ENCODE measurements around the gene ILF2.
"Not testable (repeated sequence)": the region's sequence is repeated elsewhere in the genome, so short reads cannot be mapped to it uniquely, and the experiment has no call there.

Gene ILF2

DNA sequence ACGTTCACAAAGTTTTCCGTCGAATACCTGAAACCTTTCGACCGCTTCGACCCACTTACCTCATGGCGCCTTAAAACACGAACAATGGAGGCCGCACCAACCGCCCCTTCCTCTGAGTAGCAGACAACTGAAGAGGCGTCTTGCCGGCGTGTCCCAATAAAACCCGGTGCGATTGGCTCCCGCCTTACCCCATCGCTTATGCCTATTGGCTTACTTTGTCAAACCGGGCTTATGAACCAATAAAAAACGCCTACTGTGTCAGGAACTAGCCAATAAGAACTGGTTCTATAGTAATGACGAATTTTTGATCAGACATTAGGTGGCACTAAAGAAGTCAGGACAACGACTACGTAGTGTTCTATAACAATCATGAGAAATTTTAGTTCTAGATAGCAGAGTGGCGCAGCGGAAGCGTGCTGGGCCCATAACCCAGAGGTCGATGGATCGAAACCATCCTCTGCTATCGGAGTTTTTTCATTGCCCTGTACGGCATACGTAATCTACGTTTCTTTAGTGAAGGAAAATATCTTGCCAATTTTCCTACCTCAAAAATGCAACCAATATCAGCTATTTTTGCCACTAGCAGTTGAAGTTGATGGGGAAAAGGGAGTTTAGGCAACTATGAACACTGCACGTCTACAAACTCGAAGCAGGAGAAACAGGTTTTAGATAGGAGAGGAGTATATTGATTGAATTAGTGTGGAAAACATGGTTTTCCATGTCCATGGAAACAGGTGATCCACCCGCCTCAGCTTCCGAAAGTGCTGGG lies at the start of gene ILF2:
TSS of gene ILF2 (minus strand) at position 135 of the 769 bp plus-strand sequence. CDS start at position 64, 71 bp downstream.
- H3K9ac ChIP-seq (ENCODE audit: low read length) = peak within 1 kb of the TSS; percentile 94
- peak within 1 kb of the TSS; percentile 67 for H3K4me3 ChIP-seq (ENCODE audit: low read length)
- H3K27me3 ChIP-seq (ENCODE audit: control insufficient read depth, insufficient read depth, low read length) = no peaks in the 10 kb centered on the region
- H3K9me3 ChIP-seq (ENCODE audit: control insufficient read depth, low read length) = no peaks in the 10 kb centered on the region
- peaks cover 4% of the 10 kb centered on the region for H3K4me1 ChIP-seq (ENCODE audit: control insufficient read depth, insufficient read depth, low read length)
- peaks cover 6% of the 10 kb centered on the region for H3K36me3 ChIP-seq (ENCODE audit: control insufficient read depth, insufficient read depth, low read length)

DNA sequence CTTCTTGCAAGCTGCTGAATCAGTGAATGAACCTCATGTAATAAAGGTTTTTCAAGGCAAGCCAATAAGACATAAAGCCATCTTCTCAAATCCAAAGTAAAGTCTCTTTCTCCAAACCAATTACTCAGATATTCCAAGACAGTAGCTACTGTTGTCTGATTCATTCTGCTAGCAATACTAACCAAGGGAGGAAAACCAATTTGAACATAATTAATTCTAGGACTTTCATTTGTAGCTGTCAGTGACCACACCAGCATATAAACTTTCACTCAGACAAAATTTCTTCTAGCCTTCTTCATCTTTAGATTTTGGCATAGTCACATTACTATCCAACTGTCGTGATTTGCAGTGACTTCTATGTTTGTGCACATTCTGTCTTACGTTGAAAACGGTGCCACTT lies 46.5 kb upstream of the ILF2 start:
- H3K9me3 ChIP-seq (ENCODE audit: control insufficient read depth, low read length) = no peaks in the 10 kb centered on the region
- H3K27me3 ChIP-seq (ENCODE audit: control insufficient read depth, insufficient read depth, low read length) = no peaks in the 10 kb centered on the region
- H3K36me3 ChIP-seq (ENCODE audit: control insufficient read depth, insufficient read depth, low read length) = no peaks in the 10 kb centered on the region
- no peak overlapping the region for H3K9ac ChIP-seq (ENCODE audit: low read length)
- no peak overlapping the region for H3K4me3 ChIP-seq (ENCODE audit: low read length)
- H3K4me1 ChIP-seq (ENCODE audit: control insufficient read depth, insufficient read depth, low read length) = no peaks in the 10 kb centered on the region

DNA sequence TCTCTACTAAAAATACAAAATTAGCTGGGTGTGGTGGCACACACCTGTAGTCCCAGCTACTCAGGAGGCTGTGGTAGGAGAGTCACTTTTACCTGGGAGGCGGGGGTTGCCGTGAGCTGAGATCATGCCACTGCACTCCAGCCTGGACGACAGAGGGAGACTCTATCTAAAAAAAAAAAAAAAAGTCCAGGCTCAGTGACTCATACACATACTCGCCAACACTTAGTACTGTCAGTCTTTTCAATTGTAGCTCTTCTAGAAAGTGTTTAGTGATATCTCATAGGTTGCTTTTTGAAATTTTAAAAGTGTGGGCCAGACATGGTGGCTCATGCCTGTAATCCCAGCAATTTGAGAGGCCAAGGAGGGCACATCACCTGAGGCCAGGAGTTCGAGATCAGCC lies 45.4 kb upstream of the ILF2 start:
- not testable (repeated sequence) for H3K4me1 ChIP-seq (ENCODE audit: control insufficient read depth, insufficient read depth, low read length); H3K4me3 ChIP-seq (ENCODE audit: low read length); H3K36me3 ChIP-seq (ENCODE audit: control insufficient read depth, insufficient read depth, low read length); H3K9me3 ChIP-seq (ENCODE audit: control insufficient read depth, low read length); H3K27me3 ChIP-seq (ENCODE audit: control insufficient read depth, insufficient read depth, low read length); H3K9ac ChIP-seq (ENCODE audit: low read length)

DNA sequence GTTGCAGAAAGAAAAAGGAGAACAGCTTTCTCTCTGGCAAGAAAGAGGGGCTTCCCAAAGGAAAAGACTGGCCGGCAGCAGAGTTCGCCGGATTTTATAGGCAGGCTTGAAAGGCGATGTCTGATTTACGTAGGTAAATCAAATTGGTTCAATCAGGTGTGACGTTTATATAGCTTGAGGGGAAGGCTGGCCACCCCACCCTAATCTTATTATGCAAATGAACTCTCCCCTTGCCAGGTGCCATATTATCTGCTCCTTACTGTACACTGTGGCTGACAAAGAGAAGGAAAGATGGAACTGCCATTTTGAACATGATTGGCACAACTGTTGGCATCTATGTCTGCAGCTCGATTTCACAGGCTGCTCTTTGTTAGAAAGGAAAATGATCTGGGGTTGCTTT lies 40.2 kb upstream of the ILF2 start:
- Histone ChIP-seq H3K27me3 (ENCODE audit: control insufficient read depth, insufficient read depth, low read length) (no peaks in the 10 kb centered on the region), H3K9me3 (ENCODE audit: control insufficient read depth, low read length) (no peaks in the 10 kb centered on the region), H3K9ac (ENCODE audit: low read length) (no peak overlapping the region), H3K4me3 (ENCODE audit: low read length) (no peak overlapping the region), H3K36me3 (ENCODE audit: control insufficient read depth, insufficient read depth, low read length) (no peaks in the 10 kb centered on the region), H3K4me1 (ENCODE audit: control insufficient read depth, insufficient read depth, low read length) (no peaks in the 10 kb centered on the region)

DNA sequence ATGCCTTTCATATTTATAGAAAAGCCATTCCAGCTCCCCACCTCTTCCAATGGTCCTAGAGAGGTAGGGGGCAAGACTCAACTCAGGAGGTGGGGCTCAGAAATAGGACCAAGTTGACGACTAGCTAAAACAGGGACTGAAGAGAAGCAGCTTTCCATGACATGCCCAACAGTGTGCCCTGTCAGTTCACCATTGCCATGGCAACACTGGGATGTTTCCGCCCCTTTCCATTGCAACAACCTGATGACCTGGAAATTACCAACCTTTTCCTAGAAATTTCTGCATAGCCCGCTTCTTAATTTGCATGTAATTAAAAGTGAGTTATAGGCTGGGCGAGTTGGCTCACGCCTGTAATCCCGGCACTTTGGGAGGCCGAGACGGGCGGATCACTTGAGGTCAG lies 34.7 kb upstream of the ILF2 start:
- no peak overlapping the region for H3K4me3 ChIP-seq (ENCODE audit: low read length)
- H3K9ac ChIP-seq (ENCODE audit: low read length) = no peak overlapping the region
- no peaks in the 10 kb centered on the region for H3K36me3 ChIP-seq (ENCODE audit: control insufficient read depth, insufficient read depth, low read length)
- no peaks in the 10 kb centered on the region for H3K9me3 ChIP-seq (ENCODE audit: control insufficient read depth, low read length)
- no peaks in the 10 kb centered on the region for H3K4me1 ChIP-seq (ENCODE audit: control insufficient read depth, insufficient read depth, low read length)
- H3K27me3 ChIP-seq (ENCODE audit: control insufficient read depth, insufficient read depth, low read length) = no peaks in the 10 kb centered on the region

DNA sequence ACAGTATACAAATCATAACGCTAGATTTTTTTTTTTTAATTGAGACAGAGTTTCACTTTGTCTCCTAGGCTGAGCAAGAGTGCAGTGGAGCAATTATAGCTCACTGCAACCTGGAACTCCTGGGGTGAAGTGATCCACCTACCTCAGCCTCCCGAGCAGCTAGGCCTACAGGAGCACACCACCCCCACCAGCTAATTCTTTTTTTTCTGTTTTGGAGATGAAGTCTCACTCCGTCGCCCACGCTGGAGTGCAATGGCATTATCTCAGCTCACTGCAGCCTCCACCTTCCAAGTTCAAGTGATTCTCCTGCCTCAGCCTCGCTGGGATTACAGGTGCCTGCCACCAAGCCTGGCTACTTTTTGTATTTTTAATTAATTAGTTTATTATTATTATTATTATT lies 29.0 kb upstream of the ILF2 start:
- Histone ChIP-seq H3K4me1 (ENCODE audit: control insufficient read depth, insufficient read depth, low read length) (peaks cover 22% of the 10 kb centered on the region), H3K27me3 (ENCODE audit: control insufficient read depth, insufficient read depth, low read length) (no peaks in the 10 kb centered on the region), H3K4me3 (ENCODE audit: low read length) (no peak overlapping the region), H3K9ac (ENCODE audit: low read length) (no peak overlapping the region), H3K36me3 (ENCODE audit: control insufficient read depth, insufficient read depth, low read length) (no peaks in the 10 kb centered on the region), H3K9me3 (ENCODE audit: control insufficient read depth, low read length) (no peaks in the 10 kb centered on the region)

DNA sequence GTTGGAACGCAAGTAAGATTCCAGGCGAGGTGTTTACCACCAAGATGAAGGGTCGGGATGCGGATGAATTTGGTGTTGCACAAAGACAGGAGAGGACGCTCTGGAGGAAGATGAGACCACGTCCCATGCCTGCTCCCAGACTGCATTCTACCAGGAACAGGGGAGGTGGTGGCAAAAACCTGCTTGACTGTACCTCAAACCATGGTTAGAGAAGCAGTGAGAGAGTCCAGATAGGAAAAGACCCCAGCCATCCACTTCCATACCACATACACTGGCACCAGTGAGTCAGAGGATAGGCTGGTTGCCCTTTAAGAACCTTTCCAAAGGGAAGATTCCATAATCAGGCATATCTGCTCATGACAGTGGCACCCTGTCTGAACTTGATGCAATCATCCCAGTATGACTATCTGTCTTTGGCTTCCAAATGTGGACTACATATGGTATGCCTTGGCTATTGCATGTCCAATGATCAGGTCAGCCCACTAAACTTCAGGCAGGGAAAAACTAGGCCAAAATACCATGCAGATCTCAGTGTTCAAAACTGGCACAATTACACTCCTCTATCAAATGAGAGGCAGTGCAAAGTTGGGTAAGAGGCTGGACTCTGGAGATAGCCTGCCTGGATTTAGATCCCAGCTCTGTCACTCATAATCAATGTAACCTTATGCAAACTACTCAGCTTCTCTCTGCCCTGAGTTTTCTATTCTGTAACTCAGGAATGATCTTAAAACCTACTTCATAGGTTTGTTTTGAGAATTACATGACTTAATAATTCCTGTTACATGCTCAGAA lies 28.3 kb upstream of the ILF2 start:
- no peaks in the 10 kb centered on the region for H3K9me3 ChIP-seq (ENCODE audit: control insufficient read depth, low read length)
- no peak overlapping the region for H3K9ac ChIP-seq (ENCODE audit: low read length)
- H3K4me1 ChIP-seq (ENCODE audit: control insufficient read depth, insufficient read depth, low read length) = peaks cover 22% of the 10 kb centered on the region
- no peaks in the 10 kb centered on the region for H3K36me3 ChIP-seq (ENCODE audit: control insufficient read depth, insufficient read depth, low read length)
- H3K4me3 ChIP-seq (ENCODE audit: low read length) = no peak overlapping the region
- H3K27me3 ChIP-seq (ENCODE audit: control insufficient read depth, insufficient read depth, low read length) = no peaks in the 10 kb centered on the region

DNA sequence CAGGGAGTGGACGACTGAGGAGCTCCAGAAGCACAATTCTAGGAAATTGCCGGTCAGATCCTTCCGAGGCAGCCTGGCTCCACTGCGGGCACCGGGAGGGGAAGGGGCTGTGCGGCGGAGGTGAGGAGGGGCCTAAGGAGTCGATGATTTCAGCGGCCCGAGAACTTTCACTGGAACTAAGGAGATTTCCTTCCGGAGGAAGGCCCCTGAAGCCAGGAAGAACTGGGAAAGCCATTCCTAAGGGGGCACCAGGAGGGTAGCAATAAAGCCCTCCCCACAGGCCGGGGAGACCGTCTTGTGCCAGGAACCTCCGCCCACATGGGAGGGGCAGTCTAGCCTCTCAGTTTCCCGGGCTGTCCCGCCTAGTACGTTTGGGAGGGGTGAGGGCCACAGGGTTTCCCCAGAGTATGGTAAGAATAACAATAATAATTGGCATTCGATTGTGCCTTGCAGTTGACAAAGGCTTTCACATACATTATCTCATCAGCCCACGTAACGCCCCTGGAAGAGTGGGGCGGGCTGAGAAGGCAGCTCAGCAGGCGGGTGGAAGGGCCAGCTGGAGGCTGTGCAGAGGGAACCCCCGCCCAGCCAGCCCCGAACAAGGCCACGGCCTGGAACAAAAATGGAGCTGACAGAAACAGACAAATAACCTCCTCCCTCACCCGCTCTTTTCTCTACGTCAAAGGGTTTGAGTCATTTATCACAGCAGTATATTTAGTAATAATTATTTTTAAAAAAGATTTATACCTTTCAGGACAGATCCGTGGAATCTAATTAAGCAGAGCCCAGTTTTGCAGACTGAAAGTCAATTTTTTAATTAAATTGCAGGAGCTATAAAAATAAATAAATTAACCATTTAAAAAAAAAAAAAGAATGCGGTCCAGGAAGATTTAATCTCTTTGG lies 27.5 kb upstream of the ILF2 start:
- Histone ChIP-seq H3K4me3 (ENCODE audit: low read length) (no peak overlapping the region), H3K4me1 (ENCODE audit: control insufficient read depth, insufficient read depth, low read length) (peaks cover 22% of the 10 kb centered on the region), H3K27me3 (ENCODE audit: control insufficient read depth, insufficient read depth, low read length) (no peaks in the 10 kb centered on the region), H3K9ac (ENCODE audit: low read length) (peak overlapping the region; percentile 27), H3K36me3 (ENCODE audit: control insufficient read depth, insufficient read depth, low read length) (no peaks in the 10 kb centered on the region), H3K9me3 (ENCODE audit: control insufficient read depth, low read length) (no peaks in the 10 kb centered on the region)

DNA sequence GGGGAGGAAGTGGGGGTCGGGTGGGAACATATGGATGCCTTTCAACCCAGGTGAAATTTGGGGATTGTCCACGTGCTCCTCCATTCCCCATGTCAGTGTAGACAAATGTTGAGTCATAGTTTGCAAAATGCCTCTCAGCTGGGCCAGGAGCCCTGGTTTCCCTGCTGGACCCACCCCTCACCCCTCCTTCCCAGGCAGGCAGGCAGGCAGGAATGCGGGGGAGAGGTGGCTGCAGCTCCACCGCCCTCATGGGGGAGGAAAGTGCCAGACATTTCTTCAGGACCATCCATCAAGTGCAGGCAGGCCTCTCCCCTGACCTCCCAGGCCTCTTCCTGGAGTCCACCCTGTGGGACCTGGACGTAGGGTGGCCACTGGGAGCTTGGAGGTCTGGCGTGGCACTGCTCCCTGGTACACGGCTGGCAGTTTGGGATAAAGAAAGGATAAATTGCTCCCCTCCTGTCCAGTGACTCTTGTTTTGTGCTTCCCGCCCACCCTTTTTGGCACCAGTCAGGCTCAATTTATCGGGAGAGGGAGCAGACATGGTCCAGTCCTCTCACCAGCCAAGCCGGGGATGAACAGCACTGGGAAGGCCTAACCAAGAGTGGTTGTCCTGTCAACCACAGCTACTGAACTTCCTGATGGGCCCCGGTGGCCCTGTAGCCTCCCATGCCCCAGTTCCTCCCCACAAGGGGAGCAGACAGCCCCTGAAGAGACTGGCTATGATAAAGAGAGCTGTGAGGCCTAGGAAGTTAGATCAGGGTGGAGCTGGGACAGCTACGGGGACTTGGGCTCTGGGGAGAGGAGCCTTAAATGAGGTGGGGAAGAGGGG lies 26.6 kb upstream of the ILF2 start:
- Histone ChIP-seq H3K4me3 (ENCODE audit: low read length) (no peak overlapping the region), H3K27me3 (ENCODE audit: control insufficient read depth, insufficient read depth, low read length) (no peaks in the 10 kb centered on the region), H3K9ac (ENCODE audit: low read length) (peak overlapping the region; percentile 27), H3K9me3 (ENCODE audit: control insufficient read depth, low read length) (no peaks in the 10 kb centered on the region), H3K36me3 (ENCODE audit: control insufficient read depth, insufficient read depth, low read length) (no peaks in the 10 kb centered on the region), H3K4me1 (ENCODE audit: control insufficient read depth, insufficient read depth, low read length) (peaks cover 22% of the 10 kb centered on the region)

DNA sequence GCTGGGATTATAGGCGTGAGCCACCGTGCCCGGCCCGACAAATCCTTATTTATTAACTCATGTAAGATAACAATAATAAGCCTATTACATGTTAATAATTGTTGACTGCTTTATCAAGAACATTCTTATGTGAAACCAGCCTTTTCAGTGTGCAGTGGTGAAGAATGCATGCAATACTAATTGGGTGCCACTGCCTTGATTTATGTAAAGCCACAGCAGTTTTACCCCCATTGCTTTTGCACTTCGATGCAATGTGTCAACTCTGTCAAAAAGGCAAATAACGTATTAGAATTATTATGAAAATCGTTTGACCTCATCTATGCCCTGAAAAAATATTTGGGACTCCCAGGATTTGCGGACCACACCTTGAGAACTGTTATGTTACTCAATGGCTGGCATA lies 25.9 kb upstream of the ILF2 start:
- no peak overlapping the region for H3K9ac ChIP-seq (ENCODE audit: low read length)
- no peaks in the 10 kb centered on the region for H3K27me3 ChIP-seq (ENCODE audit: control insufficient read depth, insufficient read depth, low read length)
- H3K9me3 ChIP-seq (ENCODE audit: control insufficient read depth, low read length) = no peaks in the 10 kb centered on the region
- peaks cover 22% of the 10 kb centered on the region for H3K4me1 ChIP-seq (ENCODE audit: control insufficient read depth, insufficient read depth, low read length)
- H3K36me3 ChIP-seq (ENCODE audit: control insufficient read depth, insufficient read depth, low read length) = no peaks in the 10 kb centered on the region
- H3K4me3 ChIP-seq (ENCODE audit: low read length) = no peak overlapping the region

DNA sequence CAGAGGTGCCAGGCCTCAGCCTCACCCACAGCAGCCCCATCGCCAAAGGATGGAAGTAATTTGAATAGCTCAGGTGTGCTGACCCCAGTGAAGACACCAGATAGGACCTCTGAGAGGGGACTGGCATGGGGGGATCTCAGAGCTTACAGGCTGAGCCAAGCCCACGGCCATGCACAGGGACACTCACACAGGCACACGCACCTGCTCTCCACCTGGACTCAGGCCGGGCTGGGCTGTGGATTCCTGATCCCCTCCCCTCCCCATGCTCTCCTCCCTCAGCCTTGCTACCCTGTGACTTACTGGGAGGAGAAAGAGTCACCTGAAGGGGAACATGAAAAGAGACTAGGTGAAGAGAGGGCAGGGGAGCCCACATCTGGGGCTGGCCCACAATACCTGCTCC lies 22.7 kb upstream of the ILF2 start:
- no peaks in the 10 kb centered on the region for H3K36me3 ChIP-seq (ENCODE audit: control insufficient read depth, insufficient read depth, low read length)
- peaks cover 17% of the 10 kb centered on the region for H3K4me1 ChIP-seq (ENCODE audit: control insufficient read depth, insufficient read depth, low read length)
- no peak overlapping the region for H3K4me3 ChIP-seq (ENCODE audit: low read length)
- no peak overlapping the region for H3K9ac ChIP-seq (ENCODE audit: low read length)
- no peaks in the 10 kb centered on the region for H3K27me3 ChIP-seq (ENCODE audit: control insufficient read depth, insufficient read depth, low read length)
- H3K9me3 ChIP-seq (ENCODE audit: control insufficient read depth, low read length) = no peaks in the 10 kb centered on the region
